PC-9 (cell line): ENCODE measurements around the gene SLCO2B1. TPM values are rescaled to one million over a fixed set of nuclear protein-coding genes. Genes with fewer than 3 reads are reported as not detected.

Experiments
- BruUV-seq: library from RNA; stranded (reverse); fragments of 400-500 nt; replicated peaks from 2 replicates; lab custom pipeline; 2021; lab: Mats Ljungman, UMichigan
- CTCF ChIA-PET: fragments of 300-600 bp; sonication (Branson Sonifier 250); formaldehyde crosslinking; loops from one replicate; lab custom pipeline; 2022; ENCODE audit warnings: antibody characterized with exemption; lab: Charles Lee
- POLR2A ChIA-PET: fragments of 300-600 bp; sonication (Branson Sonifier 250); formaldehyde crosslinking; loops from one replicate; lab custom pipeline; 2022; ENCODE audit warnings: antibody characterized with exemption; ENCODE audit not compliant: unreplicated experiment; lab: Charles Lee
- DNase-seq, 2 experiments: peaks; one replicate each; pipeline versions ENCODE4 v3.0.0 to v3.0.0-alpha.2; 2015 to 2022; ENCODE audit warnings: mixed read lengths in 1 of 2
- H2AFZ ChIP-seq: fragments of 200-600 bp; sonication (generic); 2 replicates; pipeline ENCODE4 v1.8.1; 2017; ENCODE audit warnings: antibody characterized with exemption
- H3F3A ChIP-seq: fragments of 200-600 bp; sonication (generic); 2 replicates; pipeline ENCODE4 v1.8.1; 2017; ENCODE audit warnings: antibody characterized with exemption, mild to moderate bottlenecking, low read depth; ENCODE audit not compliant: insufficient read depth
- H3K27ac ChIP-seq: fragments of 200-600 bp; sonication (generic); 2 replicates; pipeline ENCODE4 v1.6.1; 2016; ENCODE audit warnings: mixed run types
- H3K27me3 ChIP-seq: fragments of 200-600 bp; sonication (generic); 2 replicates; pipeline ENCODE4 v1.6.1; 2016; ENCODE audit warnings: low read depth, mixed run types; ENCODE audit not compliant: insufficient read depth
- H3K36me3 ChIP-seq: fragments of 200-600 bp; sonication (generic); 2 replicates; pipeline ENCODE4 v1.6.1; 2016; ENCODE audit warnings: low read depth, mixed run types
- H3K4me1 ChIP-seq: fragments of 200-600 bp; sonication (generic); replicated peaks from 2 replicates; pipeline ENCODE4 v1.6.1; 2016; ENCODE audit warnings: mixed run types; ENCODE audit not compliant: insufficient read depth
- H3K4me2 ChIP-seq: fragments of 200-600 bp; sonication (generic); 2 replicates; pipeline ENCODE4 v1.6.1; 2017; ENCODE audit warnings: mixed run types
- H3K4me3 ChIP-seq: fragments of 200-600 bp; sonication (generic); 2 replicates; pipeline ENCODE4 v1.6.1; 2016; ENCODE audit warnings: mixed run types
- H3K79me2 ChIP-seq: fragments of 200-600 bp; sonication (generic); 2 replicates; pipeline ENCODE4 v1.6.1; 2017; ENCODE audit warnings: low read depth, mixed run types
- H3K9me2 ChIP-seq: fragments of 200-600 bp; sonication (generic); 2 replicates; pipeline ENCODE4 v1.8.1; 2017; ENCODE audit warnings: mild to moderate bottlenecking; ENCODE audit not compliant: insufficient read depth
- H3K9me3 ChIP-seq: fragments of 200-600 bp; sonication (generic); 2 replicates; pipeline ENCODE4 v1.8.1; 2016; ENCODE audit warnings: low read depth; ENCODE audit not compliant: insufficient read depth
- H4K20me1 ChIP-seq: fragments of 200-600 bp; sonication (generic); 2 replicates; pipeline ENCODE4 v1.8.1; 2017; ENCODE audit not compliant: insufficient read depth
- CTCF ChIP-seq: fragments of 200-600 bp; sonication (generic); conservative IDR thresholded peaks from 2 replicates; pipeline ENCODE4 v1.6.1; 2017; ENCODE audit warnings: mixed run types, antibody characterized with exemption, mild to moderate bottlenecking, moderate library complexity
- EZH2 ChIP-seq: fragments of 200-600 bp; sonication (generic); IDR thresholded peaks from 2 replicates; pipeline ENCODE4 v1.8.0; 2017; ENCODE audit warnings: antibody characterized with exemption, low read depth
- intact Hi-C: fragments of 100-400 bp; cut with micrococcal nuclease; formaldehyde crosslinking; loops from one replicate; pipeline ENCODE4 v1.10.0; 2022; ENCODE audit not compliant: unreplicated experiment
- total RNA-seq: library from RNA; stranded (reverse); gene quantifications from 2 replicates; pipeline ENCODE4 v1.2.3, GENCODE V29; 2021

The SLCO2B1 gene
- total RNA-seq, 1 experiment from 2014 or later: 1.3 TPM

GRCh38 chr11:75244052-75244814, 93.3 kb downstream of the SLCO2B1 start:
- ChIA-PET CTCF (interaction anchor here (0.8 kb wide), 1 partner anchor 39 kb away, joined by 3 read pairs; no protein-coding TSS in a partner anchor), POLR2A (interaction anchor here (0.7 kb wide), 1 partner anchor 8 kb away, joined by 5 read pairs; no protein-coding TSS in a partner anchor)
- intact Hi-C loops: no loop called here
- TF ChIP-seq EZH2: no peak
- no peak for TF ChIP-seq CTCF
- no peaks in the 10 kb centered on the region for H3K79me2 ChIP-seq
- DNase-seq: no peak
- H3K9me2 ChIP-seq: no peaks in the 10 kb centered on the region
- no peak overlapping the region for H3K27ac ChIP-seq
- H3K36me3 ChIP-seq: no peaks in the 10 kb centered on the region
- H2AFZ ChIP-seq: no peak overlapping the region
- H3K9me3 ChIP-seq: no peaks in the 10 kb centered on the region
- BruUV-seq: no TSS peak
- H3K4me3 ChIP-seq: no peak overlapping the region
- H3F3A ChIP-seq: no peaks in the 10 kb centered on the region
- H4K20me1 ChIP-seq: no peaks in the 10 kb centered on the region
- no peaks in the 10 kb centered on the region for H3K4me1 ChIP-seq
- H3K27me3 ChIP-seq: peaks cover 58% of the 10 kb centered on the region
- H3K4me2 ChIP-seq: no peak overlapping the region

GRCh38 chr11:75245356-75246005, 94.6 kb downstream of the SLCO2B1 start:
- DNase-seq: no peak
- Histone ChIP-seq H3K4me1 (no peaks in the 10 kb centered on the region), H3K79me2 (no peaks in the 10 kb centered on the region), H3K27me3 (peaks cover 58% of the 10 kb centered on the region), H4K20me1 (no peaks in the 10 kb centered on the region), H3K27ac (no peak overlapping the region), H3F3A (no peaks in the 10 kb centered on the region), H3K4me3 (no peak overlapping the region), H3K9me2 (no peaks in the 10 kb centered on the region), H2AFZ (no peak overlapping the region), H3K4me2 (no peak overlapping the region), H3K9me3 (no peaks in the 10 kb centered on the region), H3K36me3 (no peaks in the 10 kb centered on the region)
- TF ChIP-seq EZH2 (no peak), CTCF (no peak)
- ChIA-PET POLR2A (no interaction called here), CTCF (interaction anchor here (0.8 kb wide), 1 partner anchor 40 kb away, joined by 3 read pairs; no protein-coding TSS in a partner anchor)
- no TSS peak for BruUV-seq
- intact Hi-C loops: no loop called here

GRCh38 chr11:75246006-75246670, 95.2 kb downstream of the SLCO2B1 start:
- no peak overlapping the region for H3K4me2 ChIP-seq
- no peak for DNase-seq
- no TSS peak for BruUV-seq
- H4K20me1 ChIP-seq: no peaks in the 10 kb centered on the region
- H3K9me2 ChIP-seq: no peaks in the 10 kb centered on the region
- no peak overlapping the region for H3K4me3 ChIP-seq
- H3F3A ChIP-seq: no peaks in the 10 kb centered on the region
- peaks cover 58% of the 10 kb centered on the region for H3K27me3 ChIP-seq
- intact Hi-C loops: no loop called here
- H3K36me3 ChIP-seq: no peaks in the 10 kb centered on the region
- no peak for TF ChIP-seq EZH2
- no peak for TF ChIP-seq CTCF
- ChIA-PET CTCF (no interaction called here), POLR2A (no interaction called here)
- H3K27ac ChIP-seq: no peak overlapping the region
- no peak overlapping the region for H2AFZ ChIP-seq
- H3K4me1 ChIP-seq: no peaks in the 10 kb centered on the region
- H3K9me3 ChIP-seq: no peaks in the 10 kb centered on the region
- H3K79me2 ChIP-seq: no peaks in the 10 kb centered on the region
